ENCODE results near the gene ITGB1.

DNA sequence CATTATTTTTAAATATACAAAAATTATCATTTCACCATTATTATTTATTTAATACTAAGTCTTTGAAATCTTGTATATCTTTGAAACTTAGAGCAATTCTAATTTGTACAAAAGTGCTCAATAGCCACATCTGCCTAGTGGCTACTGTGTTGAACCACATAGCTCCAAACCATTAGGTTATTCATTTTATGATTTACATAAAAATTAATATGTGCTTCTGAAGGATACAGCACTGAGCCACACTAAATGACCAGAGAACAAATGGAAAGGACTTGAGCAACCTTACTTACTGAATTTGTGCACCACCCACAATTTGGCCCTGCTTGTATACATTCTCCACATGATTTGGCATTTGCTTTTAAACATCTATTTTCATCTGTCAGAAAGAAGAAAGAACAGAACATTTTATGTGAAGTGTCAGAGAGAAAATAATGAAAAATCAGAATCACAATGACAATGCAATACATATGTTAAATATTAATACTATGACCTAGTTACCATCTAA is 25.8 kb downstream of the ITGB1 start:
- TF ChIP-seq, protein P1, sequence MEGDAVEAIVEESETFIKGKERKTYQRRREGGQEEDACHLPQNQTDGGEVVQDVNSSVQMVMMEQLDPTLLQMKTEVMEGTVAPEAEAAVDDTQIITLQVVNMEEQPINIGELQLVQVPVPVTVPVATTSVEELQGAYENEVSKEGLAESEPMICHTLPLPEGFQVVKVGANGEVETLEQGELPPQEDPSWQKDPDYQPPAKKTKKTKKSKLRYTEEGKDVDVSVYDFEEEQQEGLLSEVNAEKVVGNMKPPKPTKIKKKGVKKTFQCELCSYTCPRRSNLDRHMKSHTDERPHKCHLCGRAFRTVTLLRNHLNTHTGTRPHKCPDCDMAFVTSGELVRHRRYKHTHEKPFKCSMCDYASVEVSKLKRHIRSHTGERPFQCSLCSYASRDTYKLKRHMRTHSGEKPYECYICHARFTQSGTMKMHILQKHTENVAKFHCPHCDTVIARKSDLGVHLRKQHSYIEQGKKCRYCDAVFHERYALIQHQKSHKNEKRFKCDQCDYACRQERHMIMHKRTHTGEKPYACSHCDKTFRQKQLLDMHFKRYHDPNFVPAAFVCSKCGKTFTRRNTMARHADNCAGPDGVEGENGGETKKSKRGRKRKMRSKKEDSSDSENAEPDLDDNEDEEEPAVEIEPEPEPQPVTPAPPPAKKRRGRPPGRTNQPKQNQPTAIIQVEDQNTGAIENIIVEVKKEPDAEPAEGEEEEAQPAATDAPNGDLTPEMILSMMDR (IDR thresholded peaks at IDR 0.05): no peak
- TF ChIP-seq POLR2A (IDR thresholded peaks at IDR 0.05): no peak
